GM19240 (cell line): Measurements from ENCODE around the gene OSBPL1A.
A peak's percentile ranks its signal among the peaks of the same experiment; 100 is the strongest.

Experiments
- DNase-seq: peaks from one replicate; pipeline ENCODE4 v3.0.0; 2011; ENCODE audit warnings: low spot score; ENCODE audit not compliant: insufficient read length

The OSBPL1A gene

GRCh38 chr18:24130494-24130893 is 267.1 kb downstream of the OSBPL1A start:
- no peak for DNase-seq

GRCh38 chr18:24128700-24129099 is 268.9 kb downstream of the OSBPL1A start:
- no peak for DNase-seq

GRCh38 chr18:24127735-24128134 is 269.9 kb downstream of the OSBPL1A start:
- DNase-seq: no peak

- DNase-seq: no peak
Observed at GRCh38 chr18:24126155-24126961, 271.3 kb downstream of the OSBPL1A start.

- DNase-seq: no peak
Observed at GRCh38 chr18:24121625-24122024, 276.0 kb downstream of the OSBPL1A start.

- no peak for DNase-seq
Observed at GRCh38 chr18:24120676-24121075, 276.9 kb downstream of the OSBPL1A start.

- DNase-seq: peak; percentile 9
Observed at GRCh38 chr18:24118750-24119577, 278.7 kb downstream of the OSBPL1A start.

GRCh38 chr18:24115628-24116027 is 282.0 kb downstream of the OSBPL1A start:
- no peak for DNase-seq

- DNase-seq: no peak
Observed at GRCh38 chr18:24114924-24115549, 282.6 kb downstream of the OSBPL1A start.

- DNase-seq: no peak
Observed at GRCh38 chr18:24112874-24113615, 284.6 kb downstream of the OSBPL1A start.

- DNase-seq: no peak
Observed at GRCh38 chr18:24112464-24112863, 285.2 kb downstream of the OSBPL1A start.
